Effector CD8-positive, alpha-beta T cell (primary cell): ENCODE measurements around the gene GABARAPL1.
"Not testable (repeated sequence)": the region's sequence is repeated elsewhere in the genome, so short reads cannot be mapped to it uniquely, and the experiment has no call there.

Source experiments
- DNase-seq: peaks from one replicate; lab custom pipeline; 2025; lab: John Stamatoyannopoulos, UW
- total RNA-seq, 4 experiments: gene quantifications; one replicate each; lab custom pipeline; 2026; lab: John Stamatoyannopoulos, UW

GABARAPL1 gene
- 287 to 461 (median 414) reads per million in 4 experiments for total RNA-seq

DNA sequence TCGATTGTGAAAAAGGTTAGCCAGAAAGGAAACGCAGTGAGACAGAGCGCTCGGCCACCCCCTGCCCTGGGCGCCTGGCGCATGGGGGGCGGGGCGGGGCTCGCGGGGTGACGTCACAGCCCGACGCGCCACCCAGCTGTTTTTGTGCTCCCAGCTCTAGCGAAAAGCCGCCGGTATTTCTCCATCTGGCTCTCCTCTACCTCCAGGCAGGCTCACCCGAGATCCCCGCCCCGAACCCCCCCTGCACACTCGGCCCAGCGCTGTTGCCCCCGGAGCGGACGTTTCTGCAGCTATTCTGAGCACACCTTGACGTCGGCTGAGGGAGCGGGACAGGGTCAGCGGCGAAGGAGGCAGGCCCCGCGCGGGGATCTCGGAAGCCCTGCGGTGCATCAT lies at the start of gene GABARAPL1:
Gene GABARAPL1 (plus strand): TSS at position 139 of the 393 bp plus-strand sequence. CDS start 253 bp downstream, at position 392.
- peak; percentile 70 for DNase-seq

- DNase-seq: no peak
These were observed 49.6 kb upstream of the GABARAPL1 start for GRCh38 chr12:10163084-10163483.

- DNase-seq: no peak
These were observed 47.3 kb upstream of the GABARAPL1 start for GRCh38 chr12:10165421-10165820.

DNA sequence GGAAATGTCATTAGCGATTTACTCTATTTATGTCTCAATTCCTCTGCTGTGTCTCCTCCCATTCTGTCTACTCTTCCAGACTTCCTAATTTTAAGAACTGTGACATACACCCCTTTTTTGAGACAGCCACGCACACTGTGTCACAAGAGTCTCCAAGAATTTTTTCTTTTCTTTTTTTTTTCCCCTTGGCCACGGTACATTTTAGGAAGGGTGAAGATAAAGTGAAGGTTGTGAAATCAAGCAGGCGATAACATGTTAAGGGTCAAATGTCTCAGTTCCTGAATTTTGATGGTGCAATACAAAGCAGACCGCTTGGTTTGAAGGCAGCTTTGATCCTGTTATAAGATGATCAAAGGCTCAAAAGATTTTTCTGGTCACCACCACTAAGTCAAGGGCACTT lies 45.1 kb upstream of the GABARAPL1 start:
- DNase-seq: no peak

DNA sequence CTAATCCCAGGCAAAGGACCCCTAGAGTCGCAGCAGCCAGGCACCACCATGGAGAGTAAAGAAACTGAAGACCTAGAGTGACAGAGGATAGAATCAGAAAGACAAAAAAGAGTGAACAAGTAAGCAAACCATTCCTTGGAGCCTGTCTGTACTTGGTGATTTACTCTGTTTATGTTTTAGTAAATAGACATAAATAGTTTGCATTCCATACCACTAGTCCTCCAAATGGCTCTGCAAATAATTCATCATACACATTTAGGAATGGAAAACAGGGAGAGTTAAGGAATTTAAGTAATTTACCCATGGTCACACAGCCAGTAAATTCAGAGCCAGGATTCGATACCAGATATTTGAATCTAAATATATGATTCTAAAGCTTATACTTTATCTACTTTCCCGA lies 43.6 kb upstream of the GABARAPL1 start:
- DNase-seq: no peak

GRCh38 chr12:10170216-10170615 lies 42.5 kb upstream of the GABARAPL1 start:
- no peak for DNase-seq

- no peak for DNase-seq
These were observed 40.5 kb upstream of the GABARAPL1 start, which contains the start of gene OLR1 for GRCh38 chr12:10171973-10172728. Gene OLR1 (minus strand): TSS chr12:10172132. CDS start chr12:10172077, 55 bp downstream.

DNA sequence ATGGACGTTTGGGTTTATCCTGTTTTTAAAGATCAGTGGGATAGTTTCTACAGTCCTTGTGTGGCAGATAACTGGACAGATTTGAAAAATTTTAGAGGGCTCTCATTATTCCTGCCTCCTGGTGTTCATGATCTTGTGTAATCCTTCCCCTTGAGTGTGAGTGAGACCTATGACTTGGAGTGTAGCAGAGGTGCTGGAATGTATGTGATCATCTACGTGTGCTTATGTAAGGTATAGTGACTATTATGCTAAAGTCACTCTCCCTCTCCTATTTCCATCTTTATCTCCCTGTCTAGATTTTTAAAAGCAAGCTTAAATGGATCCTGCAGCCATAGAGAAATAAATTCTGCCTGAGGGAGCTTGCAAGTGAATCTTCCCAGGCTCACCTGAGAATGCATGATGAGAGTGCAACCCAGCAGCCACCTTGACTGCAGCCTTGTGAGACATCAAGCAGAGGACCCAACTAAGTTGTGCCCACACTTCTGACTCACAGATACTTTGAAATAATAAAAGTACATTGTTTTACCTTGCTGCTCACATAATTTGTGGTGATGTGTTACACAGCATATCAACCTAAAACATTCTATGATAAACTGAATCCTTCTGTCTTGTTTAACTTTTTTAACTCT lies 37.6 kb upstream of the GABARAPL1 start:
- no peak for DNase-seq

DNA sequence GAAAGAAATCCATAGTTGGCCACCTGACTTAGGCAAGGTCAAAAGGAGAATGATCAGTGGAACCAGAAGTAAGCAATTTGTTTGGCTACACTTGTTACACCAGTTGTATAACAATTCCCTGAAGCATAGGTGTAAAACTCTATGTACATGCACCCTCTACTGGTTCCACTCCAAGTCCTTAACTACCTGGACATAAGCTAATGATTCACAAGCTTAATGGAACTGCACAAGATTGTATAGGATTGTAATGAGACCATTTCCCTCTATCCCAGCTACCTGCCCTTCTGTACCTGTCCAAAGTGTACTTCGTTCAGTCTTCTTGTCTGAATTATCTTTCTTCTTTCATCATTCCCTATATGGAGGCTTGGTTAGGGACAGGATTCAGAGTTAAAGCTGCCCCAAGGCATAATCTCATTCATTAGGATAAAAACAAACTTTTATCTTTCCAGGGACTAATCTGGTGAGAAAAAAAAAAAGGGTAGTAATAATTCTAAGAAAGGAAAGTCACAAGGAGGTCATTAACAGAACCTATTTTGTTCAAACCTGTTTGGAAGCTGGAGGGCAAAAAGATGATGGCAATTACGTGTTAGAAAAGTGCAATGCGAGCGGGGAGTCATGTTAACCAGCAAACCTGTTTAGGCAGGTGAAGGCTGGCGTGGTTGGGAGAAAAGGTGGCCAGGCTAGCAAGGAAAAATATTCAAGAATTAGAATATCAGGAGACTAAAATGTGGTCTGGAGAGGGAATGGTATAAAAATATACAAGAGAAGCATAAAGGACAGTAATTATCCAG lies 36.6 kb upstream of the GABARAPL1 start:
- no peak for DNase-seq

- no peak for DNase-seq
These were observed 33.9 kb upstream of the GABARAPL1 start, which contains the start of gene TMEM52B for GRCh38 chr12:10178821-10179220. Gene TMEM52B (plus strand): TSS chr12:10179032. CDS start chr12:10179575, 543 bp downstream.

GRCh38 chr12:10179776-10180181 lies 32.9 kb upstream of the GABARAPL1 start:
- no peak for DNase-seq

DNA sequence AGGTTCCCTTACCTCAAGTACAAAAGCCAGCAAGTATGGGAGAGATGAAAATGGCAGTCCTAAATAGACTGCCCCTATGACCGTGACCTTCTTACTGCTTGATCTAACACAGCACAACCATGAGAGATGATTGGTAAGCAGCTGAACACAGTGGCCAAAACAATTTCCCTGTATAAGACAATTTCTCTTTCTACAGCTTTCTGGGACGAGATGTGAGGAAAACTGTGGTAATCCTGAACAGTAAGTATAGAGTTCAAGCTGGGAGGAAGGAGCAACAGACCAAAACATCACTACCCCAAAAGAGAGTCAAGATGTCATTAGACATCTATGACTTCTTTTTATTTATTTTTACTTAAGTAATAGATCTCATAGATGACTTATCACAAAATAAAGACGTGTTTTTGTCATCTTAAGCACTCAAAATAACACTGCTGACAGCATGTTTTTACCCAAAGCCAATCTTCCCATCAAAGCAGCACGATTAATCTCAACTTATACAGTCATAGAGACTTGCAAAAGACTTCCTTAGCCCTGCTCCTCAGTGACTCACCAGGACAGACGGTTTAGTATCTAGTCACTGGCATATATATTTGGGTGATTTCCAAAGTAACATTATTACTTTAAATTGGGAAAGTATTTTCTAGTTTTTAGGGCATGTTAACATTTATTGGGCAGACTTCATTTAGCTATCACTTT lies 30.2 kb upstream of the GABARAPL1 start:
- no peak for DNase-seq

- DNase-seq: no peak
These were observed 28.3 kb upstream of the GABARAPL1 start for GRCh38 chr12:10184261-10184843.

DNA sequence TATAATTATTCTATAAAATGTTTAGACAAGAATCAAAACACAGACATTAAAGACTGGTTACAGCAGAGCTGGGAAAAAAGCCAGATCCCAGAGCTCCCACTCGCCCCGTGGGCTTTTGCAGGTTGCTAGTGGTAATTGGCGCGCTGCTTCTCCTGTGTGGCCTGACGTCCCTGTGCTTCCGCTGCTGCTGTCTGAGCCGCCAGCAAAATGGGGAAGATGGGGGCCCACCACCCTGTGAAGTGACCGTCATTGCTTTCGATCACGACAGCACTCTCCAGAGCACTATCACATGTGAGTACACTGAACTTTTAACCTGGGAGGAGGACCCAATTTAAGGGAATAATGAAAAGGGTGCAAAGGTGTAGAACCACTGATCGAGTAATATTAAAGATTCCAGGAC lies 26.4 kb upstream of the GABARAPL1 start:
- DNase-seq: no peak

GRCh38 chr12:10186958-10187357 lies 25.7 kb upstream of the GABARAPL1 start:
- DNase-seq: not testable (repeated sequence)

GRCh38 chr12:10189653-10190052 lies 23.0 kb upstream of the GABARAPL1 start:
- no peak for DNase-seq

- DNase-seq: peak; percentile 7
These were observed 21.9 kb upstream of the GABARAPL1 start for GRCh38 chr12:10190558-10191388.

GRCh38 chr12:10191865-10192264 lies 20.8 kb upstream of the GABARAPL1 start:
- DNase-seq: no peak

DNA sequence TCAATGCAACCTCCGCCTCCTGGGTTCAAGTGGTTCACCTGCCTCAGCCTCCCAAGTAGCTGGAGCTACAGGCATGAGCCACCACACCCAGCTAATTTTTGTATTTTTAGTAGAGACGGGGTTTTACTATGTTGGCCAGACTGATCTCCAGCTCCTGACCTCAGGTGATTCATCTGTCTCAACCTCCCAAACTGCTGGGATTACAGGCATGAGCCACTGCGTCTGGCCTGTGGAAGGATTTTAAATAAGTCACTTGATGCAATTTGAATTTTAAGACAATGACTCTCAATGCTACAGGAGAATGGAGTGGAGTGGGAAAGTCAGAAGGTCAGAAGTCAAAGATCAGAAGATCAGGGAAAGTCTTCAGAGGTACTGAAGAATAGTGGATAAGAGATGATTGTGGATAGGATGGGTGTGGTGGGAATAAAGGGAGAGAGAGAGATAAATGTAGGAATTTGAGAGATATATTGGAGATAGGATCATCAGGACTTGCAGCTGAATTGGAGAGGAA lies 18.5 kb upstream of the GABARAPL1 start:
- DNase-seq: no peak

- no peak for DNase-seq
These were observed 16.5 kb upstream of the GABARAPL1 start for GRCh38 chr12:10196210-10196609.
